PC-9 (cell line): ENCODE results near the gene EMC6. TPM values are rescaled to one million over a fixed set of nuclear protein-coding genes. Genes with fewer than 3 reads are reported as not detected.

Source experiments
- BruUV-seq: library from RNA; stranded (reverse); fragments of 400-500 nt; replicated peaks from 2 replicates; lab custom pipeline; 2021; lab: Mats Ljungman, UMichigan
- CTCF ChIA-PET: fragments of 300-600 bp; sonication (Branson Sonifier 250); formaldehyde crosslinking; loops from one replicate; lab custom pipeline; 2022; ENCODE audit warnings: antibody characterized with exemption; lab: Charles Lee
- POLR2A ChIA-PET: fragments of 300-600 bp; sonication (Branson Sonifier 250); formaldehyde crosslinking; loops from one replicate; lab custom pipeline; 2022; ENCODE audit warnings: antibody characterized with exemption; ENCODE audit not compliant: unreplicated experiment; lab: Charles Lee
- DNase-seq, 2 experiments: peaks; one replicate each; pipeline versions ENCODE4 v3.0.0 to v3.0.0-alpha.2; 2015 to 2022; ENCODE audit warnings: mixed read lengths in 1 of 2
- H2AFZ ChIP-seq: fragments of 200-600 bp; sonication (generic); 2 replicates; pipeline ENCODE4 v1.8.1; 2017; ENCODE audit warnings: antibody characterized with exemption
- H3F3A ChIP-seq: fragments of 200-600 bp; sonication (generic); 2 replicates; pipeline ENCODE4 v1.8.1; 2017; ENCODE audit warnings: antibody characterized with exemption, mild to moderate bottlenecking, low read depth; ENCODE audit not compliant: insufficient read depth
- H3K27ac ChIP-seq: fragments of 200-600 bp; sonication (generic); 2 replicates; pipeline ENCODE4 v1.6.1; 2016; ENCODE audit warnings: mixed run types
- H3K27me3 ChIP-seq: fragments of 200-600 bp; sonication (generic); 2 replicates; pipeline ENCODE4 v1.6.1; 2016; ENCODE audit warnings: low read depth, mixed run types; ENCODE audit not compliant: insufficient read depth
- H3K36me3 ChIP-seq: fragments of 200-600 bp; sonication (generic); 2 replicates; pipeline ENCODE4 v1.6.1; 2016; ENCODE audit warnings: low read depth, mixed run types
- H3K4me1 ChIP-seq: fragments of 200-600 bp; sonication (generic); replicated peaks from 2 replicates; pipeline ENCODE4 v1.6.1; 2016; ENCODE audit warnings: mixed run types; ENCODE audit not compliant: insufficient read depth
- H3K4me2 ChIP-seq: fragments of 200-600 bp; sonication (generic); 2 replicates; pipeline ENCODE4 v1.6.1; 2017; ENCODE audit warnings: mixed run types
- H3K4me3 ChIP-seq: fragments of 200-600 bp; sonication (generic); 2 replicates; pipeline ENCODE4 v1.6.1; 2016; ENCODE audit warnings: mixed run types
- H3K79me2 ChIP-seq: fragments of 200-600 bp; sonication (generic); 2 replicates; pipeline ENCODE4 v1.6.1; 2017; ENCODE audit warnings: low read depth, mixed run types
- H3K9me2 ChIP-seq: fragments of 200-600 bp; sonication (generic); 2 replicates; pipeline ENCODE4 v1.8.1; 2017; ENCODE audit warnings: mild to moderate bottlenecking; ENCODE audit not compliant: insufficient read depth
- H3K9me3 ChIP-seq: fragments of 200-600 bp; sonication (generic); 2 replicates; pipeline ENCODE4 v1.8.1; 2016; ENCODE audit warnings: low read depth; ENCODE audit not compliant: insufficient read depth
- H4K20me1 ChIP-seq: fragments of 200-600 bp; sonication (generic); 2 replicates; pipeline ENCODE4 v1.8.1; 2017; ENCODE audit not compliant: insufficient read depth
- EZH2 ChIP-seq: fragments of 200-600 bp; sonication (generic); IDR thresholded peaks from 2 replicates; pipeline ENCODE4 v1.8.0; 2017; ENCODE audit warnings: antibody characterized with exemption, low read depth
- intact Hi-C: fragments of 100-400 bp; cut with micrococcal nuclease; formaldehyde crosslinking; loops from one replicate; pipeline ENCODE4 v1.10.0; 2022; ENCODE audit not compliant: unreplicated experiment
- total RNA-seq: library from RNA; stranded (reverse); gene quantifications from 2 replicates; pipeline ENCODE4 v1.2.3, GENCODE V29; 2021
- TF ChIP-seq, protein P1 (sequence below): fragments of 200-600 bp; sonication (generic); conservative IDR thresholded peaks from 2 replicates; pipeline ENCODE4 v1.6.1; 2017; ENCODE audit warnings: mixed run types, antibody characterized with exemption, mild to moderate bottlenecking, moderate library complexity

Gene EMC6
- total RNA-seq, 1 experiment from 2014 or later, result 89.9 TPM

DNA sequence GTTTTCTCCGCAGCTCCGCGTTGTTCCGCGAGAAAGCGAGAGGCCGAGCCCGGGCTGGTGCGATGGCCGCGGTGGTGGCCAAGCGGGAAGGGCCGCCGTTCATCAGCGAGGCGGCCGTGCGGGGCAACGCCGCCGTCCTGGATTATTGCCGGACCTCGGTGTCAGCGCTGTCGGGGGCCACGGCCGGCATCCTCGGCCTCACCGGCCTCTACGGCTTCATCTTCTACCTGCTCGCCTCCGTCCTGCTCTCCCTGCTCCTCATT, 404 bp downstream of the EMC6 start:
- Histone ChIP-seq H3K79me2 (peaks cover 63% of the 10 kb centered on the region), H3K4me2 (peak overlapping the region; percentile 98), H3F3A (peaks cover 24% of the 10 kb centered on the region), H3K36me3 (no peaks in the 10 kb centered on the region), H3K9me2 (no peaks in the 10 kb centered on the region), H3K4me3 (peak overlapping the region; percentile 95), H4K20me1 (peaks cover 39% of the 10 kb centered on the region), H2AFZ (peak overlapping the region; percentile 77), H3K4me1 (peaks cover 25% of the 10 kb centered on the region), H3K27me3 (no peaks in the 10 kb centered on the region), H3K27ac (peak overlapping the region; percentile 22; the same call in 1 of the 2 replicates), H3K9me3 (no peaks in the 10 kb centered on the region)
- no peak for TF ChIP-seq EZH2
- TF ChIP-seq, protein P1, sequence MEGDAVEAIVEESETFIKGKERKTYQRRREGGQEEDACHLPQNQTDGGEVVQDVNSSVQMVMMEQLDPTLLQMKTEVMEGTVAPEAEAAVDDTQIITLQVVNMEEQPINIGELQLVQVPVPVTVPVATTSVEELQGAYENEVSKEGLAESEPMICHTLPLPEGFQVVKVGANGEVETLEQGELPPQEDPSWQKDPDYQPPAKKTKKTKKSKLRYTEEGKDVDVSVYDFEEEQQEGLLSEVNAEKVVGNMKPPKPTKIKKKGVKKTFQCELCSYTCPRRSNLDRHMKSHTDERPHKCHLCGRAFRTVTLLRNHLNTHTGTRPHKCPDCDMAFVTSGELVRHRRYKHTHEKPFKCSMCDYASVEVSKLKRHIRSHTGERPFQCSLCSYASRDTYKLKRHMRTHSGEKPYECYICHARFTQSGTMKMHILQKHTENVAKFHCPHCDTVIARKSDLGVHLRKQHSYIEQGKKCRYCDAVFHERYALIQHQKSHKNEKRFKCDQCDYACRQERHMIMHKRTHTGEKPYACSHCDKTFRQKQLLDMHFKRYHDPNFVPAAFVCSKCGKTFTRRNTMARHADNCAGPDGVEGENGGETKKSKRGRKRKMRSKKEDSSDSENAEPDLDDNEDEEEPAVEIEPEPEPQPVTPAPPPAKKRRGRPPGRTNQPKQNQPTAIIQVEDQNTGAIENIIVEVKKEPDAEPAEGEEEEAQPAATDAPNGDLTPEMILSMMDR, result no peak
- CTCF ChIA-PET, result no interaction called here
- TSS peak; percentile 71 for BruUV-seq
- intact Hi-C loops, result loop anchor here (2.0 to 5.0 kb wide), 3 partner anchors 53 to 1262 kb away; partner anchors contain the start of gene HASPIN
- POLR2A ChIA-PET, result interaction anchor here (0.8 to 1.0 kb wide), 2 partner anchors 33 to 68 kb away, joined by 4 to 6 read pairs; partner anchors contain the start of genes CTNS and SHPK
- DNase-seq, result no peak

DNA sequence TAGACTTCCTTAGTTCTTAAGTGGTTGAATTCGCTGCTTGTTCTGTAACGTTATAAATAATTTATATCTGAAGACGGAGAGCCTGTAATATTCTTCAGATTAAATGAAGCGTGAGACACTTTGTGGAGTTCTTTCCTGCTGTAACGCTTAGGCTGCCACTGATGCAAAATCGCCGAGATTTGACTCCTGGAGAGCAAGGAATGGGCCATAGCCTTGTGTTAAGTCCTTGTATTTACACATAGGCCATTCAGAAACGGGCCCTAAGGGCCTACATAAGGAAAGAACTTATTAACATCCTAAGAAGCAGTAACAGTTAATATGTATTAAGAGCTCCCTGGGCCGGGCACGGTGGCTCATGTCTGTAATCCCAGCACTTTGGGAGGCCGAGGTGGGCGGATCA, 936 bp downstream of the EMC6 start:
- TF ChIP-seq, protein P1, result no peak
- no peak for TF ChIP-seq EZH2
- Histone ChIP-seq H3K4me3 (peak overlapping the region; percentile 95), H2AFZ (no peak overlapping the region; the same call in 1 of the 2 replicates), H4K20me1 (peaks cover 38% of the 10 kb centered on the region), H3K27me3 (no peaks in the 10 kb centered on the region), H3K27ac (peak overlapping the region; percentile 22; the same call in 1 of the 2 replicates), H3K4me2 (peak overlapping the region; percentile 98), H3K79me2 (peaks cover 63% of the 10 kb centered on the region), H3K9me2 (no peaks in the 10 kb centered on the region), H3K36me3 (no peaks in the 10 kb centered on the region), H3K9me3 (no peaks in the 10 kb centered on the region), H3K4me1 (peaks cover 25% of the 10 kb centered on the region), H3F3A (peaks cover 28% of the 10 kb centered on the region)
- ChIA-PET CTCF (interaction anchor here (0.7 kb wide), 1 partner anchor 227 kb away, joined by 5 read pairs; no protein-coding TSS in a partner anchor), POLR2A (no interaction called here)
- no TSS peak for BruUV-seq
- intact Hi-C loops, result loop anchor here (2.0 to 5.0 kb wide), 3 partner anchors 53 to 1262 kb away; partner anchors contain the start of gene HASPIN
- DNase-seq, result no peak

DNA sequence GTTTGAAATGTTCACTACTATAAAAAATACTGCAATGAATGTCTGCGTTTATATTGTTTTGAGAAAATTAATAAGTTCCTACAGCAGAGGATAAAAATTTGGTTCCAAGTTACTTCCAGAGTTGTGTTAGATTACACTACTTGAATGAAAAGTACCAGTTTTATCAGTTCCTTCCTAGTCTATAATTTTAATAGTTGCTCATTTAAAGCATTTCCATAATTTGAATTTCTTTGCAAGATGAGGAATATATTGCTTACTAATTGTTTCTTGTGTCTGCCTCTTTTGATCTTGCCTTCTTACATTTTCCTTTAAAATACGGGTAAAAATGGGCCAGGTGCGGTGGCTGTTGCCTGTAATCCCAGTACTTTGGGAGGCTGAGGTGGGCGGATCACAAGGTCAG, 4.0 kb downstream of the EMC6 start:
- ChIA-PET POLR2A (no interaction called here), CTCF (no interaction called here)
- H3K4me2 ChIP-seq, result no peak overlapping the region
- peaks cover 33% of the 10 kb centered on the region for H3F3A ChIP-seq
- H3K4me3 ChIP-seq, result no peak overlapping the region
- H4K20me1 ChIP-seq, result peaks cover 13% of the 10 kb centered on the region
- H3K9me3 ChIP-seq, result no peaks in the 10 kb centered on the region
- no peak for TF ChIP-seq EZH2
- TF ChIP-seq, protein P1, result no peak
- no peaks in the 10 kb centered on the region for H3K27me3 ChIP-seq
- intact Hi-C loops, result no loop called here
- peaks cover 34% of the 10 kb centered on the region for H3K79me2 ChIP-seq
- no peak overlapping the region for H2AFZ ChIP-seq
- DNase-seq, result no peak
- H3K36me3 ChIP-seq, result no peaks in the 10 kb centered on the region
- no peaks in the 10 kb centered on the region for H3K9me2 ChIP-seq
- no TSS peak for BruUV-seq
- no peak overlapping the region for H3K27ac ChIP-seq
- peaks cover 11% of the 10 kb centered on the region for H3K4me1 ChIP-seq
